Heart left ventricle (tissue), 16 donors: Measurements from ENCODE around the gene HERPUD1. TPM values are rescaled to one million over a fixed set of nuclear protein-coding genes. Genes with fewer than 3 reads are reported as not detected.
A peak's percentile ranks its signal among the peaks of the same experiment; 100 is the strongest.
"Not testable (repeated sequence)": the region's sequence is repeated elsewhere in the genome, so short reads cannot be mapped to it uniquely, and the experiment has no call there.

Source experiments
- ATAC-seq, 4 donors: fragments of 200-7000 bp; cut with Tn5 transposase; one replicate each; pipeline ENCODE4 v1.9.1; 2020 to 2022; ENCODE audit warnings: moderate library complexity in 4 of 4, mild to moderate bottlenecking in 3 of 4, moderate number of reproducible peaks in 1 of 4
- DNase-seq, 5 donors: peaks; one replicate each; pipeline ENCODE4 v3.0.0-alpha.2; 2020
- H3K27ac ChIP-seq, 12 donors: fragments of 200-600 bp; sonication (generic) in 4 of 12; one replicate each; pipeline versions ENCODE4 v1.5.0 to v1.8.0; 2016 to 2022; ENCODE audit warnings: mild to moderate bottlenecking in 2 of 12
- H3K27me3 ChIP-seq, 9 donors: fragments of 200-600 bp; sonication (generic) in 2 of 9; one replicate each; pipeline versions ENCODE4 v1.5.1 to v1.8.0; 2016 to 2022; ENCODE audit warnings: mild to moderate bottlenecking in 3 of 9
- H3K36me3 ChIP-seq, 9 donors: fragments of 200-600 bp; sonication (generic) in 2 of 9; one replicate each; pipeline versions ENCODE4 v1.5.0 to v1.8.0; 2018 to 2022; ENCODE audit warnings: mild to moderate bottlenecking in 2 of 9
- H3K4me1 ChIP-seq, 12 donors: fragments of 200-600 bp; sonication (generic) in 4 of 12; one replicate each; pipeline versions ENCODE4 v1.5.0 to v1.8.0; 2016 to 2022; ENCODE audit warnings: mild to moderate bottlenecking in 3 of 12
- H3K4me3 ChIP-seq, 12 donors: fragments of 200-600 bp; sonication (generic) in 4 of 12; one replicate each; pipeline versions ENCODE4 v1.5.0 to v1.8.0; 2017 to 2022; ENCODE audit warnings: mild to moderate bottlenecking in 9 of 12, moderate library complexity in 4 of 12
- H3K9me3 ChIP-seq, 12 donors: fragments of 200-600 bp; sonication (generic) in 4 of 12; one replicate each; pipeline versions ENCODE4 v1.5.0 to v1.8.0; 2016 to 2022; ENCODE audit warnings: mild to moderate bottlenecking in 1 of 12
- POLR2A ChIP-seq, 2 donors: fragments of 450-650 bp; IDR thresholded peaks; one replicate each; pipeline ENCODE4 v1.6.1; 2017; ENCODE audit warnings: antibody characterized with exemption in 2 of 2, mild to moderate bottlenecking in 2 of 2, moderate library complexity in 2 of 2
- WGBS, 4 donors: extraction: QIAGEN DNeasy Blood & Tissue Kit in 2 of 4; methylation state at CpG; one replicate each; pipeline versions ENCODE4 v1.1.5 to v1.1.7; 2013 to 2018; 5-methylcytosine and 5-hydroxymethylcytosine counted together
- intact Hi-C, 10 donors: fragments of 100-400 bp; cut with DNase I; formaldehyde crosslinking; loops; one replicate each; pipeline versions ENCODE4 v1.11.1 to v1.14.2; 2022
- polyA plus RNA-seq, 2 donors: library from polyadenylated mRNA; stranded (reverse); fragments of 200-250 nt; gene quantifications; one replicate each; pipeline ENCODE4 v1.2.3, GENCODE V29; 2013
- total RNA-seq, 9 donors: library from RNA; depleted of rRNA in 2 of 9; stranded (reverse); fragments of >200 nt in 2 of 9; fragmentation: NEBNext Ultra II Directional in 3 of 9; extraction: Animal tissue kit (Norgen Biotek cat#: 25700) in 3 of 9; gene quantifications; one replicate each; pipeline versions ENCODE4 v1.1.0 to v1.2.4, GENCODE V29; 2016 to 2023
- TF ChIP-seq, protein P1 (sequence below), 12 donors: fragments of 200-600 bp; sonication (generic) in 4 of 12; IDR thresholded peaks; one replicate each; pipeline versions ENCODE4 v1.5.0 to v1.8.0; 2018 to 2022; ENCODE audit warnings: antibody characterized with exemption in 12 of 12, mild to moderate bottlenecking in 5 of 12
- donor health status: ischemic (EF 13 %, LVEDD 7.1; RV severe dilation, severe dysfunction).
- donor health status: healthy with polysubstance abuse.
- donor health status: DM: no; HTN: yes; CAD: no.
- donor health status: DM: no; HTN: no; CAD: no.
- donor health status: ischemic (EF 25% LVEDD 6.9; RV normal size, moderate dysfunction).
- donor health status: ischemic (EF 25% LVEDD 5.7; RV mildly dilated, moderate dysfunction).
- donor health status: healthy.
- donor health status: DM: yes; HTN: yes; CAD: no.
- donor health status: ischemic (EF 35%, LVEDD 5.7; RV mildly dilated, moderate dysfunction).
- donor health status: nonischemic (EF 11% LVEDD 7.7; RV severe dilation, severe dysfunction).
- donor health status: DM: yes; HTN: yes; CAD: no.
- donor health status: PGD.
- donor health status: ischemic (EF 29% LVEDD 5.4; RV normal size, mild dysfunction).
- donor health status: nonischemic (EF 23%, LVEDD 6.1; RV moderate dilation, normal function).

HERPUD1 gene
- total and polyA plus RNA-seq, 11 donors = 41.4 to 226 (median 117) TPM

GRCh38 chr16:56984639-56985038 lies 52.7 kb downstream of the HERPUD1 start:
- Histone ChIP-seq H3K9me3 (no peaks in the 10 kb centered on the region), H3K4me3 (no peak overlapping the region), H3K27ac (peak overlapping the region in 1 of 12 donors; percentile 69), H3K36me3 (peaks cover 0 to 24% (median 0%) of the 10 kb centered on the region in 9 donors), H3K27me3 (no peaks in the 10 kb centered on the region), H3K4me1 (peaks cover 0 to 85% (median 30%) of the 10 kb centered on the region in 12 donors)
- ATAC-seq (no peak), DNase-seq (no peak)
- TF ChIP-seq POLR2A (IDR thresholded peaks at IDR 0.05) = no peak
- TF ChIP-seq, protein P1, sequence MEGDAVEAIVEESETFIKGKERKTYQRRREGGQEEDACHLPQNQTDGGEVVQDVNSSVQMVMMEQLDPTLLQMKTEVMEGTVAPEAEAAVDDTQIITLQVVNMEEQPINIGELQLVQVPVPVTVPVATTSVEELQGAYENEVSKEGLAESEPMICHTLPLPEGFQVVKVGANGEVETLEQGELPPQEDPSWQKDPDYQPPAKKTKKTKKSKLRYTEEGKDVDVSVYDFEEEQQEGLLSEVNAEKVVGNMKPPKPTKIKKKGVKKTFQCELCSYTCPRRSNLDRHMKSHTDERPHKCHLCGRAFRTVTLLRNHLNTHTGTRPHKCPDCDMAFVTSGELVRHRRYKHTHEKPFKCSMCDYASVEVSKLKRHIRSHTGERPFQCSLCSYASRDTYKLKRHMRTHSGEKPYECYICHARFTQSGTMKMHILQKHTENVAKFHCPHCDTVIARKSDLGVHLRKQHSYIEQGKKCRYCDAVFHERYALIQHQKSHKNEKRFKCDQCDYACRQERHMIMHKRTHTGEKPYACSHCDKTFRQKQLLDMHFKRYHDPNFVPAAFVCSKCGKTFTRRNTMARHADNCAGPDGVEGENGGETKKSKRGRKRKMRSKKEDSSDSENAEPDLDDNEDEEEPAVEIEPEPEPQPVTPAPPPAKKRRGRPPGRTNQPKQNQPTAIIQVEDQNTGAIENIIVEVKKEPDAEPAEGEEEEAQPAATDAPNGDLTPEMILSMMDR (IDR thresholded peaks at IDR 0.05) = no peak
- intact Hi-C loops = loop anchor here in 1 of 10 donors (5.0 kb wide), 1 partner anchor 58 kb away; no protein-coding TSS in a partner anchor
- 90 to 92% (median 91%) methylated on average over 6 of the region's 6 CpGs for WGBS, 4 donors

- Histone ChIP-seq H3K27ac (peak overlapping the region in 11 of 12 donors; percentile 17 to 76 (median 65)), H3K36me3 (peaks cover 0 to 24% (median 0%) of the 10 kb centered on the region in 9 donors), H3K4me1 (peaks cover 0 to 79% (median 34%) of the 10 kb centered on the region in 12 donors), H3K9me3 (no peaks in the 10 kb centered on the region), H3K27me3 (no peaks in the 10 kb centered on the region), H3K4me3 (no peak overlapping the region)
- WGBS, 4 donors = 58 to 70% (median 62%) methylated on average over 6 to 7 of the region's 7 CpGs
- DNase-seq (peak; percentile 54 to 84 (median 80)), ATAC-seq (peak in 3 of 4 donors; percentile 64 to 70 (median 65))
- intact Hi-C loops = no loop called here
- TF ChIP-seq, protein P1 (IDR thresholded peaks at IDR 0.05) = no peak
- peak in 1 of 2 donors; percentile 19 for TF ChIP-seq POLR2A (IDR thresholded peaks at IDR 0.05)
These were observed 53.5 kb downstream of the HERPUD1 start for GRCh38 chr16:56985288-56985961.

GRCh38 chr16:56985962-56986360 lies 54.0 kb downstream of the HERPUD1 start:
- Histone ChIP-seq H3K27me3 (no peaks in the 10 kb centered on the region), H3K36me3 (peaks cover 0 to 24% (median 0%) of the 10 kb centered on the region in 9 donors), H3K4me1 (peaks cover 0 to 79% (median 39%) of the 10 kb centered on the region in 12 donors), H3K9me3 (no peaks in the 10 kb centered on the region), H3K27ac (peak overlapping the region in 11 of 12 donors; percentile 17 to 76 (median 65)), H3K4me3 (no peak overlapping the region)
- intact Hi-C loops = loop anchor here in 1 of 10 donors (2.0 kb wide), 1 partner anchor 21 kb away; no protein-coding TSS in a partner anchor
- ATAC-seq (no peak), DNase-seq (peak in 1 of 5 donors; percentile 28)
- TF ChIP-seq POLR2A (IDR thresholded peaks at IDR 0.05) = no peak
- TF ChIP-seq, protein P1 (IDR thresholded peaks at IDR 0.05) = no peak
- 46 to 61% (median 50%) methylated on average over 2 of the region's 2 CpGs; no CpG with 5 or more reads in 1 of the 4 donors for WGBS, 4 donors

DNA sequence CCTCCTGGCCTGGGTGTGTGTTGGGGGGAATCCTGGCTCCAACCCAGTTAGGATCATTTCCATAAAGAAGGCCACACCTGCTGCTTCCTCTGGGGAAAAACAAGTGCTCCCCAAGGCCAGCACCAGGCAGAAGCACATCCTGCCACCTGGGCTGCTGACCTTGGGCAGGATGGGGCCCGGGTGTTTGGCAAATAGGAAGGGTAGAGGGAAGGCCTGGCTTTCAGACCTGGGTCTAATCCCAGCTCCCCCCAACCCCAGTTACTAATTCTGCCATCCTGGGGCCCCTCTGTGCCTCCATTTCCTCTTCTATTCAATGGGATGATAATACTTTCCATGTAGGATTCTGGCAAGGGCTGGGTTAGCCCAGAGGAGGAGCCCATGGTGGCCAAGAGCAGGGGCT lies 54.4 kb downstream of the HERPUD1 start:
- 65 to 80% (median 72%) methylated on average over 1 of the region's 1 CpG for WGBS, 4 donors
- H3K27ac ChIP-seq = peak overlapping the region in 11 of 12 donors; percentile 17 to 76 (median 65)
- peaks cover 0 to 79% (median 39%) of the 10 kb centered on the region in 12 donors for H3K4me1 ChIP-seq
- H3K27me3 ChIP-seq = no peaks in the 10 kb centered on the region
- ATAC-seq = peak in 1 of 4 donors; percentile 7
- no peaks in the 10 kb centered on the region for H3K9me3 ChIP-seq
- H3K4me3 ChIP-seq = no peak overlapping the region
- DNase-seq = peak in 1 of 5 donors; percentile 28
- TF ChIP-seq, protein P1 (IDR thresholded peaks at IDR 0.05) = no peak
- no peak for TF ChIP-seq POLR2A (IDR thresholded peaks at IDR 0.05)
- peaks cover 0 to 24% (median 0%) of the 10 kb centered on the region in 9 donors for H3K36me3 ChIP-seq
- intact Hi-C loops = loop anchor here in 1 of 10 donors (2.0 kb wide), 1 partner anchor 22 kb away; no protein-coding TSS in a partner anchor

DNA sequence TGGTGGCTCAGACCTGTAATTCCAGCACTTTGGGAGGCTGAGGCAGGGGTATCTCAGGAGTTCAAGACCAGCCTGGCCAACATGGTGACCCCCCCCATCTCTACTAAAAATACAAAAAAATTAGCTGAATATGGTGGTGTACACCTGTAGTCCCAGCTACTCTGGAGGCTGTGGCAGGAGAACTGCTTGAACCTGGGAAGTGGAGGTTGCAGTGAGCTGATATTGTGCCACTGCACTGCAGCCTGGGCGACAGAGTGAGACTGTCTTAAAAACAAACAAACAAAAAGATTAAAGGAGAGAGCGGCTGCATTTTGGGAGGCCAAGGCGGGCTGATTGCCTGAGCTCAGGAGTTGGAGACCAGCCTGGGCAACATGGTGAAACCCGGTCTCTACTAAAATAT lies 55.0 kb downstream of the HERPUD1 start:
- ATAC-seq, H3K9me3 ChIP-seq, H3K27me3 ChIP-seq: not testable (repeated sequence)
- Histone ChIP-seq H3K36me3 (peaks cover 0 to 24% (median 0%) of the 10 kb centered on the region in 9 donors), H3K4me1 (peaks cover 0 to 79% (median 40%) of the 10 kb centered on the region in 12 donors), H3K27ac (peak overlapping the region in 5 of 12 donors; percentile 17 to 76 (median 66)), H3K4me3 (peak overlapping the region in 1 of 12 donors; percentile 94)
- DNase-seq = peak in 1 of 5 donors; percentile 6
- intact Hi-C loops = loop anchor here in 1 of 10 donors (2.0 kb wide), 1 partner anchor 22 kb away; no protein-coding TSS in a partner anchor
- 92 to 95% (median 94%) methylated on average over 4 of the region's 4 CpGs for WGBS, 4 donors
